Astrocyte (in vitro differentiated cells and primary cell): ENCODE results near the gene RSRC2.

Source experiments
- CTCF ChIP-seq: IDR thresholded peaks from 2 replicates; pipeline ENCODE4 v1.5.1; 2011; ENCODE audit warnings: low read depth, mild to moderate bottlenecking, inconsistent platforms, low read length, moderate library complexity; ENCODE audit not compliant: insufficient read depth
- EZH2 ChIP-seq: IDR thresholded peaks from 2 replicates; pipeline ENCODE4 v1.6.1; 2012; ENCODE audit warnings: mild to moderate bottlenecking, low read length, inconsistent platforms; ENCODE audit not compliant: insufficient read depth

GRCh38 chr12:122454739-122455138, 72.0 kb downstream of the RSRC2 start:
- TF ChIP-seq CTCF (no peak), EZH2 (no peak)
